GM18951 (cell line): ENCODE data around the gene UPP1.
"Not testable (repeated sequence)": the region's sequence is repeated elsewhere in the genome, so short reads cannot be mapped to it uniquely, and the experiment has no call there.

Experiments used
- POLR2A ChIP-seq: IDR thresholded peaks from 4 replicates; pipeline ENCODE4 v1.6.1; 2011; ENCODE audit warnings: mild to moderate bottlenecking; ENCODE audit not compliant: insufficient read length, insufficient read depth; ENCODE audit errors: extremely low read depth
- in situ Hi-C: fragments of 300-500 bp; cut with MboI; formaldehyde crosslinking; loops from one replicate; pipeline ENCODE4 v1.12.0; 2022; ENCODE audit warnings: low sequenced_read_pairs, mixed read lengths, inconsistent platforms; ENCODE audit not compliant: unreplicated experiment

UPP1 gene

DNA sequence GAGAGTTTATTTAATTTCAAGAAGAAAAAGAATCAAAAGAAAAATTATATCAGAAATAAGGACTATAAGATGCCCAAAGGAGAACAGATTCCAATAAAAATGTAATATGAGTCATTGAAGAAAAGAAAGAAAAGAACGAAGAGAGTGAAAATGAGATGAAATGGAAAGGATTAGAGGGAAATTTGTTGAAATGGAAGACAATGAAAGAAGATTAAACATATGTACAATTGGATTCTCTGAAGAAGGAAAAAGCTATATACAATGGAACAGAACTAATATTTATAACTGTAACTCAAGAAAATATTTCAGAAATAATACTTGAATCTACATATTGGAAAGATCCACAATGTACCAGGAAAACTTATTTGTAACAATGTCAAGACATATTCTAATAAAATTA lies 25.1 kb upstream of the UPP1 start:
- in situ Hi-C loops: no loop called here
- TF ChIP-seq POLR2A: no peak

DNA sequence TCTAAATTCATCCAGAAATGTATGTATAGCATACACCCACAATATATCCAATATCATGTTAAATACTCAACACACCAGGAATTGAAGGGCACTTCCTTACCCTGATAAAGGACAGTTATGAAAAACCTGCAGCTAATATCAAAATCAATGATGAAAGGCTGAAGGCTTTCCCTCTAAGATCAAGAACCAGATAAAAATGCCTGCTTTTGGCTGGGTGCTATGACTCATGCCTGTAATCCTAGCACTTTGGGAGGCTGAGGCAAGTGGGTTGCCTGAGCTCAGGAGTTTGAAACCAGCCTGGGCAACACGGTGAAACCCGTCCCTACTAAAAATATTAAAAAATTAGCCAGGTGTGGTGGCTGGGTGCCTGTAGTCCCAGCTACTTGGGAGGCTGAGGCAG lies 21.6 kb upstream of the UPP1 start:
- TF ChIP-seq POLR2A: no peak
- in situ Hi-C loops: no loop called here

DNA sequence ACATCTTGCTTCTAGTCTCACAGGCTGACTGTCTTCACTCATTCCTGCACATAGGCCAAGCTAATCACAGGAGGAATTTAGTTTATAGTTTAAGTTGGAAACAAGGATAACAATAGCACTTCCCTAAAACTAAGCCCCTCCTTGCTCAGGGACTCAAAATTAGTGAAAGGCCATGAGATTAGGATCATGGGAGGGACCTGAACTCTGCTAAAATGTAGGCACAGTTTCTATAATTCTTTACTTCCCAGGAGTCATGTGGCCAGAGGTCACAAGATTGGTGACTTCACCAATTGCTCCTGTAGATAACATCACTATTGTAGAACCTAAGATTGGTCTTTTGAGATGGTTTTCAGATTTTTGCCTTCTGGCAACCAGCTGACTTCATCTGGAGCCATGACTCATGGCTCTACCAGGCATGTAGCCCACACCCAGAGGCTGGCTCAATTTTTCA lies 14.8 kb upstream of the UPP1 start:
- in situ Hi-C loops: no loop called here
- TF ChIP-seq POLR2A: no peak

DNA sequence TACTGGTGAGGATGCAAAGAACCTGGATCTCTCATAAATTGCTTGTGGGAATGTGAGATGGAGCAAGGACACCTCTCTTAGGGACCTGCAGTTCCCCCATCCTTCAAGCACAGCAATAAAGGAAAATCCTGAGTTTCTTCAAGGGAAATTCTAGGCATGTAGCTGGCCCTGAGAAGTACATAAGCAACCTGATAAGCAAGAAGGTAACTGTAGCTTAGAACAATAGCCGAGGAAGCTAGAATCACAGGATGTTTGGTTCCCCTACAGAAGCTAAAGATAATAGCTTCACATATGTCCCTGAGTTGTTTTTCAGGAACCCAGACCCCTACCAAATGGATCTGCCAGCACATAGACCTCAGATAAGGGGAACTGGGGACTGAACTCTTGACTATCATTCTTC lies 11.6 kb upstream of the UPP1 start:
- in situ Hi-C loops: no loop called here
- no peak for TF ChIP-seq POLR2A

DNA sequence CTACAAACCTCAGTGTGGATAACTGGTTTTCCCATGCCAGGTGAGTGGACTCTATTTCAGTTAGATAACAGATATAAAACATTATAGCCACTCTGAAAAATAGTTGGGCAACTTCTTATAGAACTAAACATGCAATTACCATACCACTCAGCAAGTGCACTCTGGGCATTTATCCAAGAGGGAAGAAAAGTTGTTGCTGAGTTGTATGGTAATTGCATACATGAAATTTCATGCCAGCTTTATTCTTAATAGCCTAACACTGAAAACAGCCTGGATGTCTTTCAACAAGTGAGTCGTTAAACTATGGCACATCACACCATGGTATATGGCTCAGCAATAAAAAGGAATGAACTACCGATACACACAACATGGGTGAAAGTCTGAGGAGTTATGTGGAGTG lies 10.6 kb upstream of the UPP1 start:
- TF ChIP-seq POLR2A: no peak
- in situ Hi-C loops: no loop called here

DNA sequence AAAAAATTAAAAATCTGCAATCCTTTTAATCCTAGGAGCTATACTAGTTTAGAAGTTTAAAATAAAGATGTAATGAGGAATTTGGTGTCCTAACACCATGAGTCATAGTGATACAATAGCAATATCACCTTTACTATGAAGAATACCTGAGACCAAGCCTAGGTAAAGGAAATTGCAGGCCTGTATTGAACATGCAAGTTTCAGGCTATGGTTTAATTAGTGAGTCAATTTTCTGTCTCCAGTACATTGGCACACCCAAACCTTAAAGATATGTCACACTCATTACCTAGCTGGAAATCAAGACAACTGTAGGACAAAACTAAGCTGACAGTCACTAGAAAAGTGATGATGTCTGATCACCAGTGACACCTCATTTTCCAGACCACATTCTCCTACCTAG lies 6.7 kb upstream of the UPP1 start:
- in situ Hi-C loops: not testable (repeated sequence)

DNA sequence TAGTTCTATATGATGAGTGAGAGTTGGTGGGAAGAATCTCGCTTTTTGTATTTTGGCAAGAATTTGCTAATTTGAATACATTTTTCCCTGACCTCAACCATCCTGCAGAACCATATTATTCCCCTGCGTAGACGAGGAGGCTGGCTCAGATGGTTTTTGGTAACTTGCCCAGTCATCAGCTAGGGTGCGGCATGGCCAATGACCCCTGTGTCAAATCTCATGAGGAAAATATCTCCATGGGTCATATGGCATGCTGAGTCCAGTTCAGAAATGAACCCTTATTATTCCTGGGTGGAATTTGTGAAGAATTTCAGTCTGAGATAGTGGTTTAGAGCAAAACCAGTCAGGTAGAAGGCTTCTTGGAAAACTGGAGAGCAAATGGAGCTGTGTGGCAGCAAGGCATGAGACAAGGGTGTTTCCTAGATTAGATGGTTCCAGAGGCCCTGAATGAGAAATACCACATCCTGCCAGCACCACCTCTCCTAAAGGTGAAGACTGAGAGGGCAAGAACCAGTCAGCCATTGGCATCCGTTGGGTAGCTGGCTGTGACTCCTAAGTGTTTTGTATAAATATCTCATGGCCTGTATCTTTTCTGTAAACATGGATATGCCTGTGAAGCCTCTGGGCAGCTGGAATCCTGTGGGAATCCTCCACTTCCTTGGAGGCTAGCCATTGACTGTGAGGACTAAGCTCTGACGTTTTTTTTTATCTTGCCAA lies 5.8 kb upstream of the UPP1 start:
- in situ Hi-C loops: no loop called here
- TF ChIP-seq POLR2A: no peak

DNA sequence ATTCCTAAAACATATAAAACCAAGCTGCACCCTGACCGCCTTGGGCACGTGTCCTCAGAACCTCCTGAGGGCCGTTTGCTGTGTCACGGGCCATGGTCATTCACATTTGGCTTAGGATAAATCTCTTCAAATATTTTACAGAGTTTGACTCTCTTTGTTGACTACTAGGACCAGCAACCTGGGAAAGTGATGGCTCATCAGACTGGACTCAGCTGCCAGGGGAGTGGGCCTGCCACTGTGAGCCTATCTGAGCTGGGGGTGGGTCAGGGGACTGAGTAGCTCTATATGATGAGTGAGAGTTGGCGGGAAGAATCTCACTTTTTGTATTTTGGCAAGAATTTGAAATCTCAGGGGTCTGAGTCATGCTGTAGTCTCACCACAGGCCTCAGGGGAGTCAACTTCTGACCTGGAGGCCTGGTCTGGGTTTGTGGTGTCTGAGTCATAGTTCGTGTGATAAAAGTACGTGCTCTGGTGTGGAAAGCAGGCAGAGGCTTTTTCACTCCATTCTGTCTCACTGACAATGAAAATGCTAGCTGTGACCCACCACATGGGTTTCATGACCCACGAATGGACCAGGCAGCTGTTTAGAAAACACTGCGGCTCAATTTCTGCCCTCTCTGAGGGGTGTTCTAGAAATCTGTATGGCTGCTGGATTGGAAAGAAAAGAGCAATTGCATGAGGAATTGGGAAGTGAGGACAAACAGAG lies 4.2 kb upstream of the UPP1 start:
- in situ Hi-C loops: no loop called here
- TF ChIP-seq POLR2A: peak; percentile 36

DNA sequence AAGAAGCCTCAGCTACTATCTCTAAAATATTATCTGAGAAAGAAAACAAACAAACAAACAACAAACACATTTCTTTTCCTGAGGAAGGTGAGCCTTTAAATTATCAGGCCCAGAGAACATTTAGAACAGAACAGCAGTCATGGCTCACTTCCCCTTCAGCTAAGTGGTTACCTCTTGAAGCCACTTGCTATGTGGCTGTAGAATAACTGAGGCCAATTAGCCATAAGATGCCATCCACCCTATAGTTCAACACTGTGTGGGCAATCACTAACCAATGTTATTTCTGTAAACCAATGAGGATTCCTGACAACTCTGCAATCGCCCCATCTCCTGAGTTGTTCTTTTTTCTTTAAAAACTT lies 3.7 kb upstream of the UPP1 start:
- TF ChIP-seq POLR2A: no peak
- in situ Hi-C loops: no loop called here

DNA sequence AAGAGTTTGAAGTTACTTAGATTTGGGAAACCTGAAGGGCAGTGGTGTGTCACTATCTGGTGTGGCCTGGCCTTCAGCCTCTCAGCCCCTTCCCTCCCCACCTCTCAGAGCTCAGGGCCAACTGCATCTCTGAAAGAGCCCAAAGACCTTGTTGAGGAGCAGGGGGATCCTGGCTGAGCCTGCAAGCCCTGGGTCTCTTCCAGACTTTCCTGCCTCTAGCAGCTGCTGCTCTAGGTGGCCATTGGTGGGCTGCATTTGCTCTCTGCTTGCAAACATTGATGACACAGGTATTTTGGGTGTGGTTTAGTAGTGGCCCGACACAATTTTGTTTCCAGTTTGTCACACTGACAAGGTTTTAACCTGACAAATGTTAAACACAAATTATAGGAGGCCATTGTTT lies 3.1 kb upstream of the UPP1 start:
- in situ Hi-C loops: no loop called here
- no peak for TF ChIP-seq POLR2A

DNA sequence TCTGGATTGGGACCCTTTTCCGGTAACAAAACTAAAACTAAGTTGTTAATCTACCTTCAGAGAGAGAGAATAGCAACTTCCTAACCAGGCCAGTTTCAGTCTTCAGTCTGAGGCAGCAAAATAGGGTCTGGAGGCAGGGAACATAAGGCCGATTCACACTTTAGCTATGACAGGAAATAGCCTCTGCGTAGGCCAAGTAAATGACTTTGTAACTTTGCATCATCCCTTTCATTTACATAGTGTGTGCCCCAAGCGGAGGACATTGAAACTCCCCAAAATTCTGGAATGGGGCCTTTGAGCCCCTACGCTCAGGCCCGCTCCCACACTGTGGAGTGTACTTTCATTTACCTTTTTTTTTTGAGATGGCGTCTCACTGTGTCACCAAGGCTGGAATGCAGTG lies 1.7 kb upstream of the UPP1 start:
- no peak for TF ChIP-seq POLR2A
- in situ Hi-C loops: no loop called here

DNA sequence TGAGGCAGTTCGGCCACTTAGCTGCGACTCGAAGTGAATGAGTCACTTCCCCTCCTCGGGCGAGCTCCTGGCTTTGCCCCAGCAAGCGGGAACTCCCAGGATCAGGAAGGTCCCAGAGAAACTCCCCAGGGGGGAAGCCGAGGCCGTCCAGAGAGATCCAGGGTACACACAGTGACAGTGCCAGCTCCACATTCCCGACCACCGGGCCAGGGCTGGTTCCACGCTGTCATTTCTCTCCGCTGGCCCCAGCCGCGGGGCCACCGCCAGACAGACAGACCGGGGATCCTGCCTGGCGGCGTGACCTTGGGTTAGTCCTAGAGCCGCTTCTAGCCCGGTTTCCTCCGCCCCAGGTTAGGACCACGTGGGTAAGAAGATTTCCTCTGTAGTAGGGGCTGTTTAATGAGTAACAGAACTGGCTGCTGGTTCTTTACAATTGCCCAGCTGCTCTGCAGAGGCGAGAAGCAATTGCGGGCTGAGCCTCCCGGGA lies 463 bp upstream of the UPP1 start:
- in situ Hi-C loops: no loop called here
- TF ChIP-seq POLR2A: peak; percentile 75

DNA sequence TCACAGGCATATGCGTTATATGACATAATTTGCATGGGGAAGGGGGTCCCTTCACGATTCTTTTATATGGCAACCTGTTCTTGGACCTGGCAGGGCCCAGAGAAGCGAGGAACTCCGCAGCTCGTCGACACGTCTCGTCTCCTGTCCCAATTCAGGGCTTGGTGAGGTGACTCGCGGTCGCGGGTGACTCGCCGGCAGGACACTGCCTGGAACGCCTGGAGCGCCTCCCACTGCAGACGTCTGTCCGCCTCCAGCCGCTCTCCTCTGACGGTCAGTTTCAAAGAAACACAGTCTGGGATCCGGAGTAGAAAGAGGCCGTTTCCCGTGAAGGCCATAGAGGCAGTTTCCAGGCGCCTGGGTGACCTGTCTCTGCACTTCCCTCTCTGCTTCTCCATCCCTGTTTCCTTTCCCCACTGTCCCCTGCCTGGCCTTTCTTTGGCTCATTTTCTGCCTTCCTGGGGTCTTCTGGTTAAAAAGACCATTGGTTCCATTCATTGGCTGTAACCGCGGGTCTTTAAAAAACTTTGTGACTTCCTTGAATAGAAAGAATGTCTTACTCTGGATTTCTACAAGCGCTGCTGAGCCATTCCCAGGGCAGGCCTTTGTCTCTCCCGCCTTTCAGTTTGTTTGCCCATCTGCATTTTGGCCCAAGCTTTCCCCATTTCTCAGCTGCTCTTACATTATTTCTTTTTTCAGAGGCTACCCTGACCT lies 1.2 kb downstream of the UPP1 start:
- TF ChIP-seq POLR2A: no peak
- in situ Hi-C loops: loop anchor here (5.0 kb wide), 1 partner anchor 98 kb away; no protein-coding TSS in a partner anchor
